Skeletal muscle satellite cell (primary cell): ENCODE data around the gene RESF1.
"Not testable (repeated sequence)": the region's sequence is repeated elsewhere in the genome, so short reads cannot be mapped to it uniquely, and the experiment has no call there.

ENCODE experiments used
- H3K27me3 ChIP-seq: 2 replicates; pipeline ENCODE4 v1.7.0; 2013; ENCODE audit warnings: low read length; ENCODE audit not compliant: control insufficient read depth, insufficient read depth
- H3K36me3 ChIP-seq: 2 replicates; pipeline ENCODE4 v1.7.0; 2013; ENCODE audit warnings: mild to moderate bottlenecking, control low read depth, low read length; ENCODE audit not compliant: insufficient read depth
- H3K4me1 ChIP-seq: 2 replicates; pipeline ENCODE4 v1.7.0; 2013; ENCODE audit warnings: low read length; ENCODE audit not compliant: control insufficient read depth, insufficient read depth
- H3K4me2 ChIP-seq: 2 replicates; pipeline ENCODE4 v1.7.0; 2013; ENCODE audit warnings: mild to moderate bottlenecking, low read length
- H3K4me3 ChIP-seq: 2 replicates; pipeline ENCODE4 v1.7.0; 2013; ENCODE audit warnings: low read length
- H3K9ac ChIP-seq: 2 replicates; pipeline ENCODE4 v1.7.0; 2013; ENCODE audit warnings: mild to moderate bottlenecking, low read depth, low read length, moderate library complexity
- H3K9me3 ChIP-seq: replicated peaks from 2 replicates; pipeline ENCODE4 v1.7.0; 2013; ENCODE audit warnings: mild to moderate bottlenecking, control low read depth, low read length

Gene RESF1

DNA sequence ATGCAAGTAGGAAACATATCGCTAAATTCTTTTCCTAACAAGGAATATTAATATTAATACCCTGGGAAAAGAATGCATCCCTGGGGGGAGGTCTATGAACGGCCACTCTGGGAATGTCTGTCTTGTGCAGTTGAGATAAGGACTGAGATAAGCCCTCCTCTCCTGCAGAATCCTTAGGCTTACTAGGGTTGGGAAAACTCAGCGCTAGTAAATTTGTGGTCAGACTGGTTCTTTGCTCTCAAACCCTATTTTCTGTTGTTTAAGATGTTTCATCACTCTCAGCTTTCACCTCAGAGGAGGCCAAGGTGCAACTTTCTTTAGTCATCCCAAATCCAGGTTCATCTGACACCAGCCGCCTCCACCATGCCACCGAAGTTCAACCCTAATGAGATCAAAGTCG lies 11.2 kb upstream of the RESF1 start:
- no peaks in the 10 kb centered on the region for H3K9me3 ChIP-seq

GRCh38 chr12:31948697-31949359 lies 10.4 kb upstream of the RESF1 start:
- H3K4me2 ChIP-seq, H3K27me3 ChIP-seq, H3K9ac ChIP-seq, H3K4me3 ChIP-seq, H3K4me1 ChIP-seq, H3K9me3 ChIP-seq, H3K36me3 ChIP-seq: not testable (repeated sequence)

More for the DNA sequence above, 11.2 kb upstream of the RESF1 start:
- no peak overlapping the region for H3K9ac ChIP-seq
- H3K4me3 ChIP-seq, result no peak overlapping the region
- no peak overlapping the region for H3K4me2 ChIP-seq
- H3K27me3 ChIP-seq, result no peaks in the 10 kb centered on the region
- H3K4me1 ChIP-seq, result no peaks in the 10 kb centered on the region
- H3K36me3 ChIP-seq, result no peaks in the 10 kb centered on the region

- H3K9me3 ChIP-seq, result no peaks in the 10 kb centered on the region
- no peak overlapping the region for H3K9ac ChIP-seq
- no peak overlapping the region for H3K4me3 ChIP-seq
- no peaks in the 10 kb centered on the region for H3K27me3 ChIP-seq
- H3K4me2 ChIP-seq, result no peak overlapping the region
- H3K4me1 ChIP-seq, result no peaks in the 10 kb centered on the region
- no peaks in the 10 kb centered on the region for H3K36me3 ChIP-seq
These were observed 9.1 kb upstream of the RESF1 start for GRCh38 chr12:31950088-31950487.

DNA sequence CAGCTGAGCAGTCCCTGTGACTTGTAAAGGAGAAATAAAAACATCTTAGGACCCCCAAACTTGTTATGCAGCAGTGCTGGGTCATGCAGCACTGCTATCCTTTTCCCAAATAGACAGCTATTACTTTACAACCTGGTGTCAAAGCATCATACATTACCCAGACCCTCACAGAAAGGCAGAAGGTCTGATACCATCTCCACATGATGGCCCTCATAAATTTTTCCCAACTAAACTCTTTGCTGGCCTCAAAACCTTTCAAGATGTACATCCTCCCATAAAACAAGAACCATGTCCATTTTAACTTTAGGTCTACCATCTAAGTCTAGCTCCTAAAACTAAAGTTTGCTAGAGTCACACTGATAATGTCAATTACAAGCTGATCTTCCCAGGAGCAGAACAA lies 8.7 kb upstream of the RESF1 start:
- H3K4me1 ChIP-seq, result no peaks in the 10 kb centered on the region
- H3K4me2 ChIP-seq, result no peak overlapping the region
- no peak overlapping the region for H3K4me3 ChIP-seq
- H3K9me3 ChIP-seq, result no peaks in the 10 kb centered on the region
- H3K27me3 ChIP-seq, result no peaks in the 10 kb centered on the region
- no peak overlapping the region for H3K9ac ChIP-seq
- H3K36me3 ChIP-seq, result no peaks in the 10 kb centered on the region

GRCh38 chr12:31951008-31951407 lies 8.2 kb upstream of the RESF1 start:
- Histone ChIP-seq H3K4me1 (no peaks in the 10 kb centered on the region), H3K27me3 (no peaks in the 10 kb centered on the region), H3K36me3 (no peaks in the 10 kb centered on the region), H3K9me3 (no peaks in the 10 kb centered on the region), H3K4me3 (no peak overlapping the region), H3K4me2 (no peak overlapping the region), H3K9ac (no peak overlapping the region)

DNA sequence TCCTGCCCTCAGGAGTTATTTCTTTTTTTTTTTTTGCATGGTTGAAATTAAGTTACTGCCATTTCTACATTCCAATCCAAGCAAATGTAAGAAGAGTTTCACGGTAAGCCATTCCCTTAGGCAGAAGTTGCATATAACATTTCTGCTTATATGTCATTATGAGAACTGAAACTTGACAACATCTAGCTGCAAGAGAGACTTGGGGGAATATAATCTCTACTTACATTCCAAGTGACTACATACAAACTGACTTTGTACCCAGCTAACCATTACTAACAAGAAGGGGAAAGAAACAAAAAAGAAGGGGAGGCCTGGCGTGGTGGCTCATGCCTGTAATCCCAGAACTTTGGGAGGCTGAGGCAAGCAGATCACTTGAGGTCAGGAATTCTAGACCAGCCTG lies 7.3 kb upstream of the RESF1 start:
- no peak overlapping the region for H3K9ac ChIP-seq
- no peak overlapping the region for H3K4me2 ChIP-seq
- no peak overlapping the region for H3K4me3 ChIP-seq

GRCh38 chr12:31952418-31952817 lies 6.8 kb upstream of the RESF1 start:
- Histone ChIP-seq H3K27me3 (no peaks in the 10 kb centered on the region), H3K9ac (no peak overlapping the region), H3K9me3 (no peaks in the 10 kb centered on the region), H3K36me3 (no peaks in the 10 kb centered on the region), H3K4me2 (no peak overlapping the region), H3K4me3 (no peak overlapping the region), H3K4me1 (no peaks in the 10 kb centered on the region)

More for the DNA sequence above, 7.3 kb upstream of the RESF1 start:
- H3K4me1 ChIP-seq, result no peaks in the 10 kb centered on the region
- H3K27me3 ChIP-seq, result no peaks in the 10 kb centered on the region
- no peaks in the 10 kb centered on the region for H3K36me3 ChIP-seq
- no peaks in the 10 kb centered on the region for H3K9me3 ChIP-seq

GRCh38 chr12:31954925-31955858 lies 4.0 kb upstream of the RESF1 start:
- peaks cover 6% of the 10 kb centered on the region for H3K4me1 ChIP-seq

DNA sequence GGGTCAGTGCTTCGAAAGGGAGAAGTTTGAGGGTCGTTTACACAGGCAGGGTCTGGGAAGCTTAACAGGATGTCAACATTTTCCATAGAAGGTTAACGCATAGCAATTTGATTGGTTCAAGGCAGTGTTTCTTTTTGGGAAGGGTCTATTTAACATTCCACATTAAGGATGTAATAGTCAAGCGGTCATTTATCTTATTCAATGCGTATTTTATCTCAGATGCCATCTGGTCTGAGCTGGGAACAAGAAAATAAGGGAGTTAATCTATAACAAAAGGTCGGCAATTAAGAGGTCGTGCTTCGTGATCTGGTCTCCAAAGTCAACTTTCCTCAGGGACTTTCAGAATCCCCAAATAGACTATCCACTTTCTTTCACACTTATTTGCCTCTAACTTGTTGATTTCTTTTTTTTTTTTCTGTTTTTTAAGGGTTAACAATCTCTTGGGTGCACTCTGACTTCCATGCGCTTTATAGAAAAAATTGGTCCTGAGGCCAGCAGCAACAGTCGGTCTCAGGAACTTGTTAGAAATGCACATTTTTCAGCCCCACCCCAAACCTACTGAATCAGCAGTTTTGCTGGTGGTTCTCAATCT lies 550 bp upstream of the RESF1 start:
- Histone ChIP-seq H3K4me1 (peaks cover 14% of the 10 kb centered on the region), H3K4me2 (peak overlapping the region; percentile 84), H3K9me3 (no peaks in the 10 kb centered on the region), H3K9ac (peak overlapping the region; percentile 87), H3K4me3 (peak overlapping the region; percentile 81), H3K36me3 (peaks cover 3% of the 10 kb centered on the region), H3K27me3 (no peaks in the 10 kb centered on the region)

More at GRCh38 chr12:31954925-31955858, 4.0 kb upstream of the RESF1 start:
- H3K9me3 ChIP-seq, result no peaks in the 10 kb centered on the region
- H3K36me3 ChIP-seq, result no peaks in the 10 kb centered on the region
- no peak overlapping the region for H3K9ac ChIP-seq
- no peak overlapping the region for H3K4me3 ChIP-seq
- no peak overlapping the region for H3K4me2 ChIP-seq
- no peaks in the 10 kb centered on the region for H3K27me3 ChIP-seq

GRCh38 chr12:31959701-31960391 lies 631 bp downstream of the RESF1 start:
- Histone ChIP-seq H3K4me3 (peak overlapping the region; percentile 81), H3K4me2 (peak overlapping the region; percentile 84), H3K36me3 (peaks cover 8% of the 10 kb centered on the region), H3K9me3 (no peaks in the 10 kb centered on the region), H3K4me1 (peaks cover 14% of the 10 kb centered on the region), H3K27me3 (no peaks in the 10 kb centered on the region), H3K9ac (peak overlapping the region; percentile 87)

DNA sequence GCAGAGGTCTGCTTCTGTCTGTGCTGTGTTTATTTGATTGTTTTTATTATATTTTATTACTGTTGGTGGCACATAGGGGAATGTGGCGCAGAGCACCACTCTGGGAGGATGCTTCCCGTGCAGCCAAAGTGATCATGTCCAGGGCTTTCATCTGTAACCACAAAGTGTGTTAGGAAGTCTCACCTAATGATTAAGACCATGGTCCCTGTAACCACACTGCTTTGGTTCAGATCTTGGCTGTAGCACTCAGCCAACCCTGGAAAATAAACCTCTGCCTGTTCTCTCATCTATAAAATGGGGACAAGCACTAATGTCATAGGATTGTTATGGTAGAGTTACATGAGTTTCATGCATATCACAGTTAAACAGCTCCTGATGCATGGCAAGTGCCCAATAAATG lies 1.9 kb downstream of the RESF1 start:
- H3K4me2 ChIP-seq, result peak overlapping the region; percentile 84

More for the DNA sequence above, 1.9 kb downstream of the RESF1 start:
- H3K4me1 ChIP-seq, result peaks cover 14% of the 10 kb centered on the region
- no peak overlapping the region for H3K4me3 ChIP-seq
- no peaks in the 10 kb centered on the region for H3K27me3 ChIP-seq
- peaks cover 12% of the 10 kb centered on the region for H3K36me3 ChIP-seq
- H3K9me3 ChIP-seq, result no peaks in the 10 kb centered on the region
- no peak overlapping the region for H3K9ac ChIP-seq
